Right hindlimb (tissue), 1 donor: Measurements from ENCODE around the gene GMPPA.

ENCODE experiments used
- DNase-seq: peaks from one replicate; pipeline ENCODE4 v3.0.0-alpha.2; 2018

Gene GMPPA

GRCh38 chr2:219486380-219486959, 12.2 kb upstream of the GMPPA start:
- no peak for DNase-seq

GRCh38 chr2:219488149-219488843, 10.4 kb upstream of the GMPPA start:
- no peak for DNase-seq

GRCh38 chr2:219488844-219489194, 9.9 kb upstream of the GMPPA start:
- no peak for DNase-seq

- no peak for DNase-seq
Measured at GRCh38 chr2:219489315-219489714, 9.4 kb upstream of the GMPPA start.

- DNase-seq, result no peak
Measured at GRCh38 chr2:219490186-219490585, 8.5 kb upstream of the GMPPA start.

GRCh38 chr2:219490600-219491130, 8.0 kb upstream of the GMPPA start:
- DNase-seq, result no peak

- no peak for DNase-seq
Measured at GRCh38 chr2:219491278-219491963, 7.3 kb upstream of the GMPPA start.

GRCh38 chr2:219492575-219492974, 6.1 kb upstream of the GMPPA start:
- no peak for DNase-seq

- no peak for DNase-seq
Measured at GRCh38 chr2:219493086-219493485, 5.6 kb upstream of the GMPPA start.

GRCh38 chr2:219494952-219495530, 3.6 kb upstream of the GMPPA start:
- DNase-seq, result no peak

- DNase-seq, result peak; percentile 71
Measured at GRCh38 chr2:219495531-219496122, 3.1 kb upstream of the GMPPA start.

GRCh38 chr2:219496247-219496824, 2.4 kb upstream of the GMPPA start:
- DNase-seq, result no peak

GRCh38 chr2:219496825-219497494, 1.7 kb upstream of the GMPPA start:
- no peak for DNase-seq

- DNase-seq, result peak; percentile 87
Measured at GRCh38 chr2:219497495-219498279, 1.0 kb upstream of the GMPPA start.

- DNase-seq, result no peak
Measured at GRCh38 chr2:219499058-219499307, 292 bp downstream of the GMPPA start.

GRCh38 chr2:219499555-219499954, 864 bp downstream of the GMPPA start:
- no peak for DNase-seq

GRCh38 chr2:219500135-219500534, 1.4 kb downstream of the GMPPA start:
- no peak for DNase-seq

GRCh38 chr2:219501849-219502248, 3.2 kb downstream of the GMPPA start:
- DNase-seq, result no peak

- no peak for DNase-seq
Measured at GRCh38 chr2:219502618-219503017, 3.9 kb downstream of the GMPPA start.

- DNase-seq, result no peak
Measured at GRCh38 chr2:219505585-219505984, 6.9 kb downstream of the GMPPA start.

- DNase-seq, result no peak
Measured at GRCh38 chr2:219506153-219506801, 7.6 kb downstream of the GMPPA start.
